SK-N-SH treated with all-trans-retinoic acid at 6 μM for 48 hours (cell line): ENCODE data around the gene CDH11.

Source experiments
- ATAC-seq: fragments of 200-7000 bp; cut with Tn5 transposase; 3 replicates; pipeline ENCODE4 v1.9.1; 2020; ENCODE audit warnings: mild to moderate bottlenecking, moderate library complexity
- ARNTL ChIP-seq: fragments of 450-650 bp; formaldehyde crosslinking; IDR thresholded peaks from 2 replicates; pipeline ENCODE4 v1.5.0; 2020; ENCODE audit warnings: low read depth, mild to moderate bottlenecking, moderate library complexity, borderline replicate concordance
- BACH2 ChIP-seq: fragments of 250-450 bp; sonication (Bioruptor Pico); IDR thresholded peaks from 2 replicates; pipeline ENCODE4 v1.9.0; 2021; ENCODE audit warnings: mild to moderate bottlenecking, borderline replicate concordance
- CSDC2 ChIP-seq: fragments of 250-450 bp; sonication (Bioruptor Pico); IDR thresholded peaks from 2 replicates; pipeline ENCODE4 v1.5.0; 2020; ENCODE audit warnings: mild to moderate bottlenecking, moderate library complexity
- ESRRG ChIP-seq: fragments of 250-450 bp; sonication (Bioruptor Pico); IDR thresholded peaks from 2 replicates; pipeline ENCODE4 v1.6.1; 2021; ENCODE audit warnings: mild to moderate bottlenecking
- ISL1 ChIP-seq: fragments of 250-450 bp; sonication (Bioruptor Pico); IDR thresholded peaks from 2 replicates; pipeline ENCODE4 v2.1.2; 2022; ENCODE audit warnings: mild to moderate bottlenecking, moderate library complexity
- PPARA ChIP-seq: fragments of 250-450 bp; sonication (Bioruptor Pico); IDR thresholded peaks from 2 replicates; pipeline ENCODE4 v1.5.0; 2020; ENCODE audit warnings: mild to moderate bottlenecking, borderline replicate concordance
- RARB ChIP-seq: fragments of 250-450 bp; sonication (Bioruptor Pico); IDR thresholded peaks from 2 replicates; pipeline ENCODE4 v1.8.0; 2021; ENCODE audit warnings: mild to moderate bottlenecking, moderate library complexity
- SNAI2 ChIP-seq: fragments of 250-450 bp; sonication (Bioruptor Pico); IDR thresholded peaks from 2 replicates; pipeline ENCODE4 v1.5.0; 2020; ENCODE audit warnings: mild to moderate bottlenecking, moderate library complexity
- TCF4 ChIP-seq: fragments of 250-450 bp; sonication (Bioruptor Pico); IDR thresholded peaks from 2 replicates; pipeline ENCODE4 v1.8.0; 2021; ENCODE audit warnings: mild to moderate bottlenecking, moderate library complexity, borderline replicate concordance
- TOX ChIP-seq: fragments of 250-450 bp; sonication (Bioruptor Pico); IDR thresholded peaks from 2 replicates; pipeline ENCODE4 v1.8.0; 2021; ENCODE audit warnings: mild to moderate bottlenecking, moderate library complexity, borderline replicate concordance
- ZC3H10 ChIP-seq: fragments of 250-450 bp; sonication (Bioruptor Pico); IDR thresholded peaks from 2 replicates; pipeline ENCODE4 v1.5.1; 2021; ENCODE audit warnings: mild to moderate bottlenecking, moderate library complexity
- ZFP3 ChIP-seq: fragments of 250-450 bp; sonication (Bioruptor Pico); IDR thresholded peaks from 2 replicates; pipeline ENCODE4 v1.5.0; 2020; ENCODE audit warnings: mild to moderate bottlenecking, moderate library complexity
- ZFP30 ChIP-seq: fragments of 450-650 bp; formaldehyde crosslinking; IDR thresholded peaks from 2 replicates; pipeline ENCODE4 v1.5.0; 2022; ENCODE audit warnings: mild to moderate bottlenecking, moderate library complexity
- ZNF565 ChIP-seq: fragments of 450-650 bp; formaldehyde crosslinking; conservative IDR thresholded peaks from 2 replicates; pipeline ENCODE4 v1.5.0; 2020; ENCODE audit warnings: low read depth, mild to moderate bottlenecking, moderate library complexity
- ZNF70 ChIP-seq: fragments of 450-650 bp; formaldehyde crosslinking; IDR thresholded peaks from 2 replicates; pipeline ENCODE4 v1.5.0; 2020; ENCODE audit warnings: mild to moderate bottlenecking, moderate library complexity
- ZNF8 ChIP-seq: fragments of 450-650 bp; formaldehyde crosslinking; IDR thresholded peaks from 2 replicates; pipeline ENCODE4 v1.5.0; 2020; ENCODE audit warnings: mild to moderate bottlenecking, moderate library complexity
- TF ChIP-seq, protein P1 (sequence below): fragments of 250-450 bp; sonication (Bioruptor Pico); IDR thresholded peaks from 2 replicates; pipeline ENCODE4 v1.5.1; 2021; ENCODE audit warnings: mild to moderate bottlenecking, moderate library complexity
- TF ChIP-seq, protein P2 (sequence below): fragments of 250-450 bp; sonication (Bioruptor Pico); IDR thresholded peaks from 2 replicates; pipeline ENCODE4 v1.5.1; 2020; ENCODE audit warnings: low read depth, mild to moderate bottlenecking, moderate library complexity
- TF ChIP-seq, protein P3 (sequence below): fragments of 250-450 bp; sonication (Bioruptor Pico); IDR thresholded peaks from 2 replicates; pipeline ENCODE4 v1.8.0; 2020; ENCODE audit warnings: mild to moderate bottlenecking, moderate library complexity, borderline replicate concordance
- TF ChIP-seq, protein P4 (sequence below): fragments of 250-450 bp; sonication (Bioruptor Pico); IDR thresholded peaks from 2 replicates; pipeline ENCODE4 v1.8.0; 2021; ENCODE audit warnings: low read depth, mild to moderate bottlenecking, moderate library complexity, borderline replicate concordance
- TF ChIP-seq, protein P5 (sequence below): fragments of 250-450 bp; sonication (Bioruptor Pico); IDR thresholded peaks from 2 replicates; pipeline ENCODE4 v1.5.0; 2020; ENCODE audit warnings: mild to moderate bottlenecking, moderate library complexity

Gene CDH11

DNA sequence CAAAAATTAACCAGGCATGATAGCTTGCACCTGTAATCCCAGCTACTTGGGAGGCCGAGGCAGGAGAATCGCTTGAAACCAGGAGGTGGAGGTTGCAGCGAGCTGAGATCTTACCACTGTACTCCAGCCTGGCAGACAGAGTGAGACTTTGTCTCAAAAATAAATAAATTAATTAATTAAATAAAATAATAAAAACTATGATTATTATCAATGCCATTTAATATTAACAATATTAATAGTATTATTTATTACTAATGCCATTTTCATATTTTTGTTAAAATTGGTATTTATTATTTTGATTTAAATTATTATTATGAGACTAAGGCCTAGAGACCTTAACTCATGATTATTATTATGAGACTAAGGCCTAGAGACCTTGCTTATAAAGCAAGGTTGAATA, 121.2 kb downstream of the CDH11 start:
- no peak for ATAC-seq

DNA sequence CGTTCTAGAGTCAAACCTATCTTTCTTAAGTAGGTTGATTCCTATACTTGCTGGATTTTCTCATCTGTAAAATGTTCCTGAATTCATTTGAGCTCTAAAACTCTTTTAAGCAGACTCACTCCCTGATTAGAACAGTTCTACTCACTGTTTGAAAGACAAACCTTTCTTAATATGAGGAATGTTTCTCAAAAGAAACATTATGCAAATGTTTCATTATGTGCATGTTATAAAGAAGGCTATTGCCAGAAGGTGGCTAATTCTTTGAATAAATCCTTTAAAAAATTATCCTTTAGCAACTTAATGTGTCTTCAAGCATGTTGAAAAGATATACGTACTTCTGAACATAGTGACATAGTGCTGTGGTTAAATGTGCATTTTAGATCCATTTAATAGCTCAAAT, 124.1 kb downstream of the CDH11 start:
- no peak for ATAC-seq
- TF ChIP-seq ZNF565 (CRISPR knock-in tag) (no peak), ZNF70 (CRISPR knock-in tag) (no peak), ZFP30 (CRISPR knock-in tag) (no peak)
- TF ChIP-seq, protein P1, sequence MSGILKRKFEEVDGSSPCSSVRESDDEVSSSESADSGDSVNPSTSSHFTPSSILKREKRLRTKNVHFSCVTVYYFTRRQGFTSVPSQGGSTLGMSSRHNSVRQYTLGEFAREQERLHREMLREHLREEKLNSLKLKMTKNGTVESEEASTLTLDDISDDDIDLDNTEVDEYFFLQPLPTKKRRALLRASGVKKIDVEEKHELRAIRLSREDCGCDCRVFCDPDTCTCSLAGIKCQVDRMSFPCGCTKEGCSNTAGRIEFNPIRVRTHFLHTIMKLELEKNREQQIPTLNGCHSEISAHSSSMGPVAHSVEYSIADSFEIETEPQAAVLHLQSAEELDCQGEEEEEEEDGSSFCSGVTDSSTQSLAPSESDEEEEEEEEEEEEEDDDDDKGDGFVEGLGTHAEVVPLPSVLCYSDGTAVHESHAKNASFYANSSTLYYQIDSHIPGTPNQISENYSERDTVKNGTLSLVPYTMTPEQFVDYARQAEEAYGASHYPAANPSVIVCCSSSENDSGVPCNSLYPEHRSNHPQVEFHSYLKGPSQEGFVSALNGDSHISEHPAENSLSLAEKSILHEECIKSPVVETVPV (CRISPR knock-in tag) = no peak
- TF ChIP-seq, all 23 proteins: peak for 0

More for the DNA sequence above, 121.2 kb downstream of the CDH11 start:
- TF ChIP-seq ISL1 = no peak
- TF ChIP-seq, protein P2, sequence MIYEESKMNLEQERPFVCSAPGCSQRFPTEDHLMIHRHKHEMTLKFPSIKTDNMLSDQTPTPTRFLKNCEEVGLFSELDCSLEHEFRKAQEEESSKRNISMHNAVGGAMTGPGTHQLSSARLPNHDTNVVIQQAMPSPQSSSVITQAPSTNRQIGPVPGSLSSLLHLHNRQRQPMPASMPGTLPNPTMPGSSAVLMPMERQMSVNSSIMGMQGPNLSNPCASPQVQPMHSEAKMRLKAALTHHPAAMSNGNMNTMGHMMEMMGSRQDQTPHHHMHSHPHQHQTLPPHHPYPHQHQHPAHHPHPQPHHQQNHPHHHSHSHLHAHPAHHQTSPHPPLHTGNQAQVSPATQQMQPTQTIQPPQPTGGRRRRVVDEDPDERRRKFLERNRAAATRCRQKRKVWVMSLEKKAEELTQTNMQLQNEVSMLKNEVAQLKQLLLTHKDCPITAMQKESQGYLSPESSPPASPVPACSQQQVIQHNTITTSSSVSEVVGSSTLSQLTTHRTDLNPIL (CRISPR knock-in tag) = no peak
- TF ChIP-seq ESRRG (CRISPR knock-in tag) = no peak
- TF ChIP-seq ZC3H10 = no peak
- no peak for TF ChIP-seq ZFP30 (CRISPR knock-in tag)
- TF ChIP-seq, protein P3, sequence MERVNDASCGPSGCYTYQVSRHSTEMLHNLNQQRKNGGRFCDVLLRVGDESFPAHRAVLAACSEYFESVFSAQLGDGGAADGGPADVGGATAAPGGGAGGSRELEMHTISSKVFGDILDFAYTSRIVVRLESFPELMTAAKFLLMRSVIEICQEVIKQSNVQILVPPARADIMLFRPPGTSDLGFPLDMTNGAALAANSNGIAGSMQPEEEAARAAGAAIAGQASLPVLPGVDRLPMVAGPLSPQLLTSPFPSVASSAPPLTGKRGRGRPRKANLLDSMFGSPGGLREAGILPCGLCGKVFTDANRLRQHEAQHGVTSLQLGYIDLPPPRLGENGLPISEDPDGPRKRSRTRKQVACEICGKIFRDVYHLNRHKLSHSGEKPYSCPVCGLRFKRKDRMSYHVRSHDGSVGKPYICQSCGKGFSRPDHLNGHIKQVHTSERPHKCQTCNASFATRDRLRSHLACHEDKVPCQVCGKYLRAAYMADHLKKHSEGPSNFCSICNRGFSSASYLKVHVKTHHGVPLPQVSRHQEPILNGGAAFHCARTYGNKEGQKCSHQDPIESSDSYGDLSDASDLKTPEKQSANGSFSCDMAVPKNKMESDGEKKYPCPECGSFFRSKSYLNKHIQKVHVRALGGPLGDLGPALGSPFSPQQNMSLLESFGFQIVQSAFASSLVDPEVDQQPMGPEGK (CRISPR knock-in tag) = no peak
- TF ChIP-seq ZFP3 (CRISPR knock-in tag) = no peak
- no peak for TF ChIP-seq ZNF8 (CRISPR knock-in tag)
- TF ChIP-seq, protein P4, sequence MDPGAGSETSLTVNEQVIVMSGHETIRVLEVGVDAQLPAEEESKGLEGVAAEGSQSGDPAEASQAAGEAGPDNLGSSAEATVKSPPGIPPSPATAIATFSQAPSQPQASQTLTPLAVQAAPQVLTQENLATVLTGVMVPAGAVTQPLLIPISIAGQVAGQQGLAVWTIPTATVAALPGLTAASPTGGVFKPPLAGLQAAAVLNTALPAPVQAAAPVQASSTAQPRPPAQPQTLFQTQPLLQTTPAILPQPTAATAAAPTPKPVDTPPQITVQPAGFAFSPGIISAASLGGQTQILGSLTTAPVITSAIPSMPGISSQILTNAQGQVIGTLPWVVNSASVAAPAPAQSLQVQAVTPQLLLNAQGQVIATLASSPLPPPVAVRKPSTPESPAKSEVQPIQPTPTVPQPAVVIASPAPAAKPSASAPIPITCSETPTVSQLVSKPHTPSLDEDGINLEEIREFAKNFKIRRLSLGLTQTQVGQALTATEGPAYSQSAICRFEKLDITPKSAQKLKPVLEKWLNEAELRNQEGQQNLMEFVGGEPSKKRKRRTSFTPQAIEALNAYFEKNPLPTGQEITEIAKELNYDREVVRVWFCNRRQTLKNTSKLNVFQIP = no peak
- no peak for TF ChIP-seq BACH2
- TF ChIP-seq CSDC2 (CRISPR knock-in tag) = no peak
- no peak for TF ChIP-seq SNAI2
- TF ChIP-seq ARNTL (CRISPR knock-in tag) = no peak

DNA sequence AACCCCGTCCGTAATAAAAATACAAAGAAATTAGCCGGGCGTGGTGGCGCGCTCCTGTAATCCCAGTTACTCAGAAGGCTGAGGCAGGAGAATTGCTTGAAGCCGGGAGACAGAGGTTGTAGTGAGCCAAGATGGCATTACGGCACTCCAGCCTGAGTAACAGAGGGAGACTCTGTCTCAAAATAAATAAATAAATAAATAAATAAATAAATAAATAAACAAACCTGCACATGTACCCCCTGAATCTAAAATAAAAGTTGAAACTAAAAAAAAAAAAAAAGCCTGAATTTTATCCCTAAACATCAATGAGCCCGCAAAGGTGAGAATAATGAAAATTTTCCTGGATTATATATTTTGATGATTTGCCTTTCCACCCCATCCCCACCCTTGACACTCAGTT, 124.7 kb downstream of the CDH11 start:
- TF ChIP-seq ZFP30 (CRISPR knock-in tag) (no peak), ZNF70 (CRISPR knock-in tag) (no peak)
- ATAC-seq = no peak

DNA sequence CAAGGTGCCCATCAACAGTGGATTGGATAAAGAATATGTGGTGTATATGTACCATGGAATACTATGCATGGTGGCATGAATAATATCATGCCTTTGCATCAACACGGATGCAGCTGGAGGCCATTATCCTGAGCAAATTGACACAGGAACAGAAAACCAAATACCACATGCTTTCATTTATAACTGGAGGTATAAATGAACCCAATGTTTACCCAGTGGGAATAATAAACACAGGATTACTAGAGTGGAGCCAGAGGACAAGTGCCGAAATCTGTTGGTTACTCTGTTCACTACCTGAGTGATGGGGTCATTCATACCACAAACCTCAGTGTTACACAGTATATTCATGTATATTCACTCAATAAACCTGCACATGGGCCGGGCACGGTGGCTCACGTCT, 125.2 kb downstream of the CDH11 start:
- TF ChIP-seq ZC3H10 = no peak
- no peak for ATAC-seq

DNA sequence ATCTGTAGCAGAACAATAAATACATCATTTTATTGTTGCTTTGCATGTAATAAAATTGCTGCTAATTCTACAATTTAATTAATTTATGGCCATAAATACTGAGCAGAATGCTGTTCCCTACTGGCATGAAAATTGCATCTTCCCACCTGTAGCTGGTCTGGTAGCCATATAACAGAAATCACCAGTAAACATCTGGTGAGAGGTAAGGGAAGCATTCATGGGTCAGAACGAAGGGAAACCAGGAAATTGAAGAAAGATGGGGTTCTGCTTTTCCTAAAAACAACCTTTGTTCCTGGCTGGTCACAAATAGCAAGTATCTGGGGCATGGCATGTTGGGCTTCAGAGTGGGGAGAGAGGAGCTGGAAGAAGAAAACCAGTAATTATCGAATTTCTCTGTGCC, 128.4 kb downstream of the CDH11 start:
- ATAC-seq = peak; percentile 25; the same call in 1 of the 3 replicates
- TF ChIP-seq TCF4 (CRISPR knock-in tag) (peak; percentile 45; the same call in 1 of the 2 replicates), ZC3H10 (no peak)
- TF ChIP-seq, all 23 proteins: peak for 1

DNA sequence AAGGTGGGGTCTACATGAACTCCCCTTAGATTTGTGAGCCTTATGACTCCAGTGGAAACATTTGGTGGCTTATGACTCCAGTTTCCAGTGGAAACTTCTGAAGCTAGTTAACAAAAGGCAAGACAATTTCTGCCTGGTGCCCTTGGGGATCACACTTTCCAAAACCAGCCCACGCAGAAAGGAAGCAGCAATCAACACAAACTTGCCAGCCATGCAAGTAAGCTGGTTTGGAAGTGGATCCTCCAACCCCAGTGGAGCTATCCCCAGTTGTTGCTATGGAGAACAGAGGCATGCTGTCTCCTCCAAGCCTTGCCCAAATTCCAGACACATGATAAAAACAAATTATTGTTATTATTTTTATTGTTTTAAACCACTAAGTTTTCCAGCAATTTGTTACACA, 130.9 kb downstream of the CDH11 start:
- no peak for ATAC-seq
- TF ChIP-seq, protein P5, sequence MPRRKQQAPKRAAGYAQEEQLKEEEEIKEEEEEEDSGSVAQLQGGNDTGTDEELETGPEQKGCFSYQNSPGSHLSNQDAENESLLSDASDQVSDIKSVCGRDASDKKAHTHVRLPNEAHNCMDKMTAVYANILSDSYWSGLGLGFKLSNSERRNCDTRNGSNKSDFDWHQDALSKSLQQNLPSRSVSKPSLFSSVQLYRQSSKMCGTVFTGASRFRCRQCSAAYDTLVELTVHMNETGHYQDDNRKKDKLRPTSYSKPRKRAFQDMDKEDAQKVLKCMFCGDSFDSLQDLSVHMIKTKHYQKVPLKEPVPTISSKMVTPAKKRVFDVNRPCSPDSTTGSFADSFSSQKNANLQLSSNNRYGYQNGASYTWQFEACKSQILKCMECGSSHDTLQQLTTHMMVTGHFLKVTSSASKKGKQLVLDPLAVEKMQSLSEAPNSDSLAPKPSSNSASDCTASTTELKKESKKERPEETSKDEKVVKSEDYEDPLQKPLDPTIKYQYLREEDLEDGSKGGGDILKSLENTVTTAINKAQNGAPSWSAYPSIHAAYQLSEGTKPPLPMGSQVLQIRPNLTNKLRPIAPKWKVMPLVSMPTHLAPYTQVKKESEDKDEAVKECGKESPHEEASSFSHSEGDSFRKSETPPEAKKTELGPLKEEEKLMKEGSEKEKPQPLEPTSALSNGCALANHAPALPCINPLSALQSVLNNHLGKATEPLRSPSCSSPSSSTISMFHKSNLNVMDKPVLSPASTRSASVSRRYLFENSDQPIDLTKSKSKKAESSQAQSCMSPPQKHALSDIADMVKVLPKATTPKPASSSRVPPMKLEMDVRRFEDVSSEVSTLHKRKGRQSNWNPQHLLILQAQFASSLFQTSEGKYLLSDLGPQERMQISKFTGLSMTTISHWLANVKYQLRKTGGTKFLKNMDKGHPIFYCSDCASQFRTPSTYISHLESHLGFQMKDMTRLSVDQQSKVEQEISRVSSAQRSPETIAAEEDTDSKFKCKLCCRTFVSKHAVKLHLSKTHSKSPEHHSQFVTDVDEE (CRISPR knock-in tag) = no peak
- TF ChIP-seq ZNF565 (CRISPR knock-in tag) = no peak
- no peak for TF ChIP-seq ZNF70 (CRISPR knock-in tag)
- TF ChIP-seq, protein P4 = no peak
- no peak for TF ChIP-seq ESRRG (CRISPR knock-in tag)
- no peak for TF ChIP-seq ISL1
- TF ChIP-seq, protein P1 (CRISPR knock-in tag) = no peak
- no peak for TF ChIP-seq SNAI2
- TF ChIP-seq ZNF8 (CRISPR knock-in tag) = no peak
- no peak for TF ChIP-seq ZFP3 (CRISPR knock-in tag)
- no peak for TF ChIP-seq PPARA
- TF ChIP-seq RARB (CRISPR knock-in tag) = no peak
- no peak for TF ChIP-seq BACH2
- no peak for TF ChIP-seq TOX (CRISPR knock-in tag)
